GM23248 (cell line): Measurements from ENCODE around the gene UBR3.

ENCODE experiments used
- EZH2 ChIP-seq: fragments of 200-600 bp; sonication (generic); IDR thresholded peaks from 2 replicates; pipeline ENCODE4 v1.6.1; 2018; ENCODE audit warnings: antibody characterized with exemption, mild to moderate bottlenecking; ENCODE audit not compliant: insufficient read depth, poor library complexity, severe bottlenecking
- EZH2phosphoT487 ChIP-seq: fragments of 200-600 bp; sonication (generic); IDR thresholded peaks from 2 replicates; pipeline ENCODE4 v1.6.1; 2018; ENCODE audit warnings: antibody characterized with exemption, moderate library complexity, mild to moderate bottlenecking, low read depth; ENCODE audit not compliant: insufficient read depth

GRCh38 chr2:170086751-170087412 is 259.6 kb downstream of the UBR3 start:
- TF ChIP-seq EZH2phosphoT487 (no peak), EZH2 (no peak)
